Neural cell (in vitro differentiated cells): ENCODE results near the gene PKP3.

Experiments
- EZH2 ChIP-seq: fragments of 200-600, 300-800 bp; shearing (Covaris generic), sonication (generic); IDR thresholded peaks from 2 replicates; pipeline ENCODE4 v1.6.1; 2014; ENCODE audit warnings: antibody characterized with exemption, low read length, borderline replicate concordance, mild to moderate bottlenecking; ENCODE audit not compliant: insufficient read depth, poor library complexity, severe bottlenecking
- MXI1 ChIP-seq: fragments of 450-650 bp; conservative IDR thresholded peaks from 2 replicates; pipeline ENCODE4 v1.6.1; 2014; ENCODE audit warnings: antibody characterized with exemption, mild to moderate bottlenecking; ENCODE audit not compliant: poor library complexity, severe bottlenecking
- POLR2AphosphoS5 ChIP-seq: IDR thresholded peaks from 2 replicates; pipeline ENCODE4 v1.6.1; 2012
- REST ChIP-seq: IDR thresholded peaks from 2 replicates; pipeline ENCODE4 v1.6.1; 2012; ENCODE audit warnings: borderline replicate concordance
- SMC3 ChIP-seq: fragments of 450-650 bp; conservative IDR thresholded peaks from 2 replicates; pipeline ENCODE4 v1.6.1; 2014; ENCODE audit warnings: antibody characterized with exemption, mild to moderate bottlenecking, moderate library complexity; ENCODE audit not compliant: poor library complexity
- TAF1 ChIP-seq: IDR thresholded peaks from 2 replicates; pipeline ENCODE4 v1.6.1; 2012; ENCODE audit warnings: low read depth

- peak; percentile 61 for TF ChIP-seq SMC3
- no peak for TF ChIP-seq TAF1
- no peak for TF ChIP-seq EZH2
- TF ChIP-seq MXI1: peak; percentile 75
- TF ChIP-seq POLR2AphosphoS5: peak; percentile 53
- no peak for TF ChIP-seq REST
Observed at GRCh38 chr11:450809-451451, 56.9 kb downstream of the PKP3 start.
